ENCODE data around the gene AOX1. TPM values are rescaled to one million over a fixed set of nuclear protein-coding genes. Genes with fewer than 3 reads are reported as not detected.

Gene AOX1
- total and polyA plus RNA-seq, 10 of the 15 experiments (the other 5 are each of a cell fraction or from before 2014, with no cell fraction given), result 0.03 to 0.56 (median 0.19) TPM; not detected in 6

- H2AFZ ChIP-seq (ENCODE audit: control insufficient read depth, low read depth, low read length), result no peak overlapping the region
- H3K4me2 ChIP-seq (ENCODE audit: control insufficient read depth, insufficient read depth), result no peak overlapping the region
- DNase-seq (ENCODE audit: low read depth, low spot score) (no peak), FAIRE-seq (no peak), ATAC-seq (no peak)
- in situ Hi-C loops (cut with MboI) (no loop called here), intact Hi-C loops (cut with micrococcal nuclease; ENCODE audit: unreplicated experiment) (no loop called here)
- RAD21 ChIA-PET (ENCODE audit: unreplicated experiment), result no interaction called here
- SMC1A ChIA-PET (ENCODE audit: uncharacterized antibody, unreplicated experiment), result no interaction called here
- no peak overlapping the region for H3K9ac ChIP-seq (ENCODE audit: control insufficient read depth, insufficient read depth, low read length)
- H3K27ac ChIP-seq (ENCODE audit: control insufficient read depth, insufficient read depth), result no peak overlapping the region
- BruUV-seq (replicated peaks), result no TSS peak
- H3K9me3 ChIP-seq (replicated peaks; ENCODE audit: control insufficient read depth, insufficient read depth, low read length), result no peaks in the 10 kb centered on the region
- no peaks in the 10 kb centered on the region for H4K20me1 ChIP-seq (ENCODE audit: control insufficient read depth, insufficient read depth)
- POLR2A ChIA-PET, result no interaction called here
- 26% methylated on average over 5 of the region's 5 CpGs for WGBS (ENCODE audit: insufficient coverage, insufficient replicate concordance, low lambda C conversion rate, missing lambda C conversion rate)
- no peaks in the 10 kb centered on the region for H3K36me3 ChIP-seq (ENCODE audit: control insufficient read depth in 2 of 2, insufficient read depth in 2 of 2, low read length in 1 of 2)
- CTCF ChIA-PET, result no interaction called here
- H3K27me3 ChIP-seq (replicated peaks in 1 of 2; ENCODE audit: control insufficient read depth in 2 of 2, insufficient read depth in 2 of 2, low read length in 1 of 2), result peaks cover 0 to 2% of the 10 kb centered on the region in 2 experiments; a peak in 1 of 4 replicates
- H3K4me3 ChIP-seq, result no peak overlapping the region
- no peaks in the 10 kb centered on the region for H3K4me1 ChIP-seq (ENCODE audit: control insufficient read depth, insufficient read depth, low read length)
- no peaks in the 10 kb centered on the region for H3K79me2 ChIP-seq (ENCODE audit: control insufficient read depth, insufficient read depth, low read length)
- TF ChIP-seq CEBPZ (IDR thresholded peaks at IDR 0.05; ENCODE audit: low read depth, low read length), result no peak
- TF ChIP-seq MTA2 (IDR thresholded peaks at IDR 0.05; ENCODE audit: low read depth), result no peak
- no peak for TF ChIP-seq USF2 (IDR thresholded peaks at IDR 0.05; ENCODE audit: borderline replicate concordance, low read depth, low read length)
- TF ChIP-seq RB1 (IDR thresholded peaks at IDR 0.05; ENCODE audit: borderline replicate concordance), result no peak
- no peak for TF ChIP-seq ESRRA (IDR thresholded peaks at IDR 0.05; ENCODE audit: low read length)
- no peak for TF ChIP-seq ZNF622 (IDR thresholded peaks at IDR 0.05)
- no peak for TF ChIP-seq SMC3 (IDR thresholded peaks at IDR 0.05; ENCODE audit: borderline replicate concordance, low read length)
- no peak for TF ChIP-seq SREBF1 (IDR thresholded peaks at IDR 0.05; ENCODE audit: low read length)
- TF ChIP-seq IRF3 (IDR thresholded peaks at IDR 0.05), result no peak
- TF ChIP-seq SPI1 (IDR thresholded peaks at IDR 0.05; ENCODE audit: borderline replicate concordance, insufficient read depth, low read depth, low read length), result no peak
- no peak for TF ChIP-seq CREB1 (IDR thresholded peaks at IDR 0.05; ENCODE audit: low read depth)
- no peak for TF ChIP-seq EZH2 (IDR thresholded peaks at IDR 0.05; ENCODE audit: borderline replicate concordance, control insufficient read depth, low read depth, low read length)
- TF ChIP-seq NFIC (IDR thresholded peaks at IDR 0.05; ENCODE audit: low read depth, low read length), result no peak
- TF ChIP-seq, protein P1, sequence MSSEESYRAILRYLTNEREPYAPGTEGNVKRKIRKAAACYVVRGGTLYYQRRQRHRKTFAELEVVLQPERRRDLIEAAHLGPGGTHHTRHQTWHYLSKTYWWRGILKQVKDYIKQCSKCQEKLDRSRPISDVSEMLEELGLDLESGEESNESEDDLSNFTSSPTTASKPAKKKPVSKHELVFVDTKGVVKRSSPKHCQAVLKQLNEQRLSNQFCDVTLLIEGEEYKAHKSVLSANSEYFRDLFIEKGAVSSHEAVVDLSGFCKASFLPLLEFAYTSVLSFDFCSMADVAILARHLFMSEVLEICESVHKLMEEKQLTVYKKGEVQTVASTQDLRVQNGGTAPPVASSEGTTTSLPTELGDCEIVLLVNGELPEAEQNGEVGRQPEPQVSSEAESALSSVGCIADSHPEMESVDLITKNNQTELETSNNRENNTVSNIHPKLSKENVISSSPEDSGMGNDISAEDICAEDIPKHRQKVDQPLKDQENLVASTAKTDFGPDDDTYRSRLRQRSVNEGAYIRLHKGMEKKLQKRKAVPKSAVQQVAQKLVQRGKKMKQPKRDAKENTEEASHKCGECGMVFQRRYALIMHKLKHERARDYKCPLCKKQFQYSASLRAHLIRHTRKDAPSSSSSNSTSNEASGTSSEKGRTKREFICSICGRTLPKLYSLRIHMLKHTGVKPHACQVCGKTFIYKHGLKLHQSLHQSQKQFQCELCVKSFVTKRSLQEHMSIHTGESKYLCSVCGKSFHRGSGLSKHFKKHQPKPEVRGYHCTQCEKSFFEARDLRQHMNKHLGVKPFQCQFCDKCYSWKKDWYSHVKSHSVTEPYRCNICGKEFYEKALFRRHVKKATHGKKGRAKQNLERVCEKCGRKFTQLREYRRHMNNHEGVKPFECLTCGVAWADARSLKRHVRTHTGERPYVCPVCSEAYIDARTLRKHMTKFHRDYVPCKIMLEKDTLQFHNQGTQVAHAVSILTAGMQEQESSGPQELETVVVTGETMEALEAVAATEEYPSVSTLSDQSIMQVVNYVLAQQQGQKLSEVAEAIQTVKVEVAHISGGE (CRISPR knock-in tag; IDR thresholded peaks at IDR 0.05), result no peak
- no peak for TF ChIP-seq ETV6 (conservative IDR thresholded peaks at IDR 0.05 in 1 of 2, IDR thresholded peaks at IDR 0.05 in 1 of 2; ENCODE audit: borderline replicate concordance in 1 of 2, low read depth in 1 of 2)
- TF ChIP-seq YY1 (IDR thresholded peaks at IDR 0.05; ENCODE audit: low read depth, low read length), result no peak
- no peak for TF ChIP-seq RELA (IDR thresholded peaks at IDR 0.05; ENCODE audit: borderline replicate concordance, partially characterized antibody)
These were observed 93.3 kb downstream of the AOX1 start for GRCh38 chr2:200679127-200679526.

Data from GM12878 (cell line).